Skeletal muscle tissue (tissue), 4 donors: ENCODE data around the gene UMAD1. TPM values are rescaled to one million over a fixed set of nuclear protein-coding genes. Genes with fewer than 3 reads are reported as not detected.

ENCODE experiments used
- H3K27ac ChIP-seq: one replicate; pipeline ENCODE4 v1.7.0; 2013; ENCODE audit warnings: mild to moderate bottlenecking, low read depth, low read length, inconsistent platforms
- H3K27me3 ChIP-seq, 3 donors: one replicate each; pipeline ENCODE4 v1.7.0; 2013; ENCODE audit warnings: low read length in 3 of 3; ENCODE audit not compliant: control insufficient read depth in 3 of 3, insufficient read depth in 3 of 3
- H3K36me3 ChIP-seq, 3 donors: one replicate each; pipeline ENCODE4 v1.7.0; 2013; ENCODE audit warnings: low read length in 3 of 3; ENCODE audit not compliant: control insufficient read depth in 3 of 3, insufficient read depth in 3 of 3
- H3K4me1 ChIP-seq, 3 donors: one replicate each; pipeline ENCODE4 v1.7.0; 2013; ENCODE audit warnings: low read length in 3 of 3, mild to moderate bottlenecking in 3 of 3; ENCODE audit not compliant: control insufficient read depth in 3 of 3, insufficient read depth in 3 of 3
- H3K4me3 ChIP-seq, 3 donors: one replicate each; pipeline ENCODE4 v1.7.0; 2013; ENCODE audit warnings: low read length in 3 of 3
- H3K9ac ChIP-seq, 3 donors: one replicate each; pipeline ENCODE4 v1.7.0; 2013; ENCODE audit warnings: low read length in 3 of 3, mild to moderate bottlenecking in 3 of 3, moderate library complexity in 2 of 3, low read depth in 1 of 3
- H3K9me3 ChIP-seq, 3 donors: one replicate each; pipeline ENCODE4 v1.7.0; 2013; ENCODE audit warnings: low read length in 3 of 3; ENCODE audit not compliant: control insufficient read depth in 3 of 3
- total RNA-seq: library from RNA; depleted of rRNA; stranded (reverse); fragments of >200 nt; gene quantifications from one replicate; pipeline ENCODE4 v1.2.3, GENCODE V29; 2014
- donor health status: Osteomylitis.

UMAD1 gene
- total RNA-seq, 1 donor from 2014 or later = 5.2 TPM

DNA sequence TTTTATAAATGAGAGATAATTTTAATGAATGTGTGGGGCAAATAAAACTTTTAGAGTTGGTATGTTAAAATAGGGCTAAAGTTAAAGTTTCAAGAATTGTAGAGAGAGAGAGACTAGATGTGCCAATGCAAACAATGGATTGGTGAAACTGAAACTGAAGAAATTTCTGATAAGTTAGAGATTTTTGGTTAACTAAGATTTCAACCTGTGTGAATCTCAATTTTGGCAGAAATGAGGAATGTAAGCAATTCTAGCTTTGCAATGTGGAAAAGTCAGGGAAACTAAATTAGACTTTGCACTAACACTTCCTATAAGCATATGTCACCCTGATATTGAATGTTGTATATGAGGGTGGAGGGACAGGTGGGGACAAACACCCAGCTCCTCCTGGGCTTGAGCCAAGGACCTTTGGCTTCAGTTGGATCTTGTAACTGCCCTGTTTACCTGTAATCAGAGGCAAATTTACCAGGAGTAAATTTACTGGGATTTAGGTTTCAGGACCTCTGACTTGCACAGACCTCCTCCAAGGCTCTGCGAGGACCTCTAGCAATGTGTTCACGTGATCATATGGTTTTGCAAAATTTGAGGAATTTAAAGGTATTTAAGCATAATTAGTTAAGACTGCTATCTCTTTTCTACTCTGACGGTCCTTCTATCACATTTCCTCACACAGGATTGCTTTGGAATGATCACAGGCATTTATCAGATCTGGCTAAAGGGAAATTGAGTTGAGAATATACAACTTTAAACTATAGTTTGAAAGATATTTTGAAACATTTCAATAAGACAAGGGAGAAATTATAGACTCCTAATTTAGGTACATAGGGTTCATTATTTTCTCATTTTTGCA, 110.9 kb downstream of the UMAD1 start:
- H3K27me3 ChIP-seq = no peaks in the 10 kb centered on the region
- H3K27ac ChIP-seq = no peak overlapping the region
- peak overlapping the region in 1 of 3 donors; percentile 5 for H3K9ac ChIP-seq
- no peaks in the 10 kb centered on the region for H3K4me1 ChIP-seq
- no peak overlapping the region for H3K4me3 ChIP-seq
- no peaks in the 10 kb centered on the region for H3K9me3 ChIP-seq
- H3K36me3 ChIP-seq = no peaks in the 10 kb centered on the region

DNA sequence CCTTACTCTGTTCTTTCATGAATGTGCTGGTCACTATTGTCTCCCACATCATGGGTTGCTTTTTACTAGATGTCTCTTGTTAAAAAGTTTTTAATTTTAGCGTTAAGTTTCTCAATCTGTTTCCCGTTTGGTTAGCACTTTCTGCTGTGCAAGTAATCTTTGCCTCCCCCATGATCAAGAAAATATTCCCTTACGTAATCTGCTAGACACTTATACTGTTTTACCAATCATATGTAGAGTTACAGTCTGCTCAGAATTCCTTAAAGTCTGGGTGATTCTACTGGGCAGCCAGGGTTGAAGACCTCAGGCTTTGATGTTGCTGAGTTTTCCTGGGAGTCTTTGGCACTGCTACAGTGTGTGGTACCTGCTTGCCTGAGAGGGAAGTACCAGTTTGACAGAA, 116.0 kb downstream of the UMAD1 start:
- Histone ChIP-seq H3K36me3 (no peaks in the 10 kb centered on the region), H3K4me3 (no peak overlapping the region), H3K27me3 (no peaks in the 10 kb centered on the region), H3K9me3 (no peaks in the 10 kb centered on the region), H3K9ac (no peak overlapping the region), H3K27ac (no peak overlapping the region), H3K4me1 (no peaks in the 10 kb centered on the region)

DNA sequence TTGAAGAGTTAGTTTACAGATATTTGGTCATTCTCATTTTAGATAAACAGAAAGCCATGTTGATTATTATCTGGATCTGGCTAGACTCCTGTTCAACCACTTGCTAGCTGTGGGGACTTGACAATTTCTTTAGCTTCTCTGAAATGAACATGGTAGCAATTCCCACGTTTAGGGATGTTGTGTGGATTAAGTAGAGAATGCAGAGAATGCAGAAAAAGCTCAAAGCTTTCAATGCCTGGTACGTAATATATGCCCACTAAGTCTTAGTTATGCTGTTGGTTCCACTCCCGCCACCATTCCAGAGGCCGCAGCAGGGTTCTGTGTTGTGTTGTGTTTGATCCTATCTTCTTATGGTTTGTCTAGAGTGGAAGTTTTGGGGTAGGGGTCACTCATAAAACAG, 117.0 kb downstream of the UMAD1 start:
- Histone ChIP-seq H3K4me3 (no peak overlapping the region), H3K27ac (no peak overlapping the region), H3K36me3 (no peaks in the 10 kb centered on the region), H3K9me3 (no peaks in the 10 kb centered on the region), H3K27me3 (no peaks in the 10 kb centered on the region), H3K4me1 (no peaks in the 10 kb centered on the region), H3K9ac (no peak overlapping the region)

DNA sequence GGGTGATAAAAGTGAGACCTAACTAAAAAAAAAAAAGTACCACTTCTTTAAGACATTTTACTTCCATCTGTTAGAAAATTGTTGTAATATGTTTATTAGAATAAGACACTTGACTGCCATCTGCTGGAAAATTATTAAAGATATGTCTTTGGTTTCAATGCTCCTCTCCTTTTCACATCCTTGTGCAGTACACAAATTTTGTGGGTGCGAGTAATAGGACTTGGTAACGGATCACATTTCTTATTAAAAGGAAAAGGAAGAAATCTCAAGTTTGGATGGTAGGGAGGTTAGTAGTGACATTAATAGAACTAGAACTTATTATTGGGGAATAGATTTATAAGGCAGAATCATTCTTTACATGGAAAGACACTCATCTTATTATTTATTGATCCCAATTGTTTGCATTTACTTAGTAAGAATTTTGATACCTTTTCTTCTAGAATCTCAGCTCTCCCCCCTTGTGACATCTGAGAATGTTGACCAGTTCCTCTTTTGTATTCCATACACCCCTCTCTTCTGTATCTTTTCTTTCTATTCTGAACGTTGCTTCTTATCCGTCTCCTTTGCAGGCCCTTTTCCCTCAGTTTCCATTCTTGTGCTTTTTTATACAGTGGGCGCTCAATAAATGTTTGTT, 120.9 kb downstream of the UMAD1 start:
- no peaks in the 10 kb centered on the region for H3K9me3 ChIP-seq
- no peaks in the 10 kb centered on the region for H3K4me1 ChIP-seq
- H3K36me3 ChIP-seq = no peaks in the 10 kb centered on the region
- peak overlapping the region; percentile 55 to 82 (median 72) for H3K4me3 ChIP-seq
- H3K27ac ChIP-seq = peak overlapping the region; percentile 54
- H3K9ac ChIP-seq = peak overlapping the region in 2 of 3 donors; percentile 0 to 26
- no peaks in the 10 kb centered on the region for H3K27me3 ChIP-seq

DNA sequence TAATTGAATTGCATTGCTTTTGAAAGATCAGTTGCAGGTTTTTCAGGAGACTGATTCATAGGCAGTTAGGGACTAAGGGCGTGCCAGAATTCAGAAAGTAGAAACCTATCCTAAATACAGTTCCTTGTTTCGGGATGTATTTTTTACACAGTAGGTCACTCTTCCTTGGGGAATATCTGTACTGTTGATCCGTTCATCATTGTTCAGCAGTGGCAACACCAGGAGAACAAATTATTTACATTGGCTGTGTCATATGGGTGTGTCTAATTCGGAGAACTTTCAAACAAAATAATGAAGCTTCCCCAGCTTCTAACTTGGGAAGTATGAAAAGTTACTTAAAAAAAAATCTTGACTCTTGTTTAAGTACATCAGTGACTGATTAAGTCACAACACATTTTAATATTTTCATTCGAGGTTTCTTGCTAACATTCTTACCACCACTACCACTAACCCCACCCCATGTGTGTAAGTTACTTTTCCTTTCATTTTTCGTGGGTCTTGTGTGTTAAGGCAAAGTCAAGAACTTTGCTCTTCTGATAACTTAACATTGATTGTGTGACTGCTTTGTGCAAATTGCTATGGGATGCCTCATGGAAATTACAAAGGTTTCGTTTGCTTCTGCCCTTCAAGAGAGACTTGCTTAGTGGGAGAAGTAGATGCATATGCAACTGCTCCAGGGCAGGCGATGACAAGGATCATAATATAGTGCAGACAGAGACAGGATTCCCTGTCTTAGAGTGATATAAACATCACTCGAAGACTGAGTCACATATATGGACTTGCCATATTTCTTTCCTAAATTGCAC, 121.6 kb downstream of the UMAD1 start:
- Histone ChIP-seq H3K4me1 (no peaks in the 10 kb centered on the region), H3K27me3 (no peaks in the 10 kb centered on the region), H3K4me3 (peak overlapping the region; percentile 55 to 82 (median 72)), H3K27ac (peak overlapping the region; percentile 54), H3K9ac (peak overlapping the region; percentile 0 to 34 (median 26)), H3K36me3 (no peaks in the 10 kb centered on the region), H3K9me3 (no peaks in the 10 kb centered on the region)

DNA sequence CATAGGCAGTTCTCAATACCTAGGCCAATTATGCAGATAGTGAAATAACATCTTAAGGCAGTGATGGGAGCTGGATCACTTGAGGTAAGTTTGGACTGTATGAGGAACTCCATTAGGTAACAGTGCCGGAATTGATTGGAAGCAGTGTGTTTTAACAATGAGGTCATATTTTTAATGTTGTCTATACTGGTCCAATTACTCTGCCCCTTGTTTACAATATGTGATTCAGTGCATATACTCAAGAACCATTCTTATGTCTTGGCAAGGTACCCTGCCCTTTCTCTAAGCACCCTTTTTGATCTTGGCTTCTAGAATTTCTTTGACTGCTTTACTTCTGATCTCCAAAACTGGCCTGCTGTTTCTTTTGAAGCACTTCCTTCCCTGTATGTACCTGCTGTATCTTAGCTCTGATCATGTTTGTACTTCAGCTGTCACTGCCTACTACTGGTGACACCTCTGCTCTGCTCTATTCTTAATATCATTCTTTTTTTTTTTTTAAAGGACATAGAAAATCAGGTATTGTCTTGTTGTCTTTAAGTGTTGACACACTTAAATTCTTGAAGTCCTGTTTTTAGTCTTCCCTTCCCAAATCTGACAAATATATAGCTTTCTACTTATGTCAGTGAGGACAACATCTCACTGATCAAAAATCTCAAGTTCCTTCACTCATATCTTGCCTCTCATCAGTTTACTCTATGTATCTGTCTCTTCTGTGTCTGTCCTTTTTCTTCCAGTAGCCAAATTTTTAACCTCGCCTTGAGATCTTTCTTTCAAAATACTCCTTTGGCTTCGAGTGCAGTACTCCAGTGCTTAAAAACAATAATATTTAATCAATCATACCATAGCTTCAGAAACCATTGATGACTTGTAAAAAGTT, 124.2 kb downstream of the UMAD1 start:
- no peak overlapping the region for H3K9ac ChIP-seq
- H3K27ac ChIP-seq = no peak overlapping the region
- no peak overlapping the region for H3K4me3 ChIP-seq
- H3K36me3 ChIP-seq = no peaks in the 10 kb centered on the region
- no peaks in the 10 kb centered on the region for H3K9me3 ChIP-seq
- H3K27me3 ChIP-seq = no peaks in the 10 kb centered on the region
- no peaks in the 10 kb centered on the region for H3K4me1 ChIP-seq

DNA sequence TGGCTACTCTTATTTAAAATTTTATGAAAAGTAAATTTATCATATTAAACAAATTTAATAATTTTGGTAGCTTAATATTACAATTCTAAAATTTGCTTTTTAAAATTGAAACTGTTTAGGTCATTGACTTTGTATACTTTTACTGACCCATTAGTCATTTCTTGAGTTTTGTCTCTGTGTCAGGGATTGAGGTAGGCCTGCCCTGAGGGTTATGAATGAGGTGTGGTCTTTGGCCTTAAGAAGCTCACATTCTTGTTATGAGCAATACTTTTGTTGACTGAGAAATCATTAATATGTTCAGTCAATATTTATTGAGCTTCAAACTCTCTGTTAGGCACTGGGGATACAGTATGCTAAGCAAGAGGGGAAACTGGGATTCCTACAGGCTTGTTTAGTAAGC, 124.9 kb downstream of the UMAD1 start:
- Histone ChIP-seq H3K36me3 (no peaks in the 10 kb centered on the region), H3K9ac (no peak overlapping the region), H3K9me3 (no peaks in the 10 kb centered on the region), H3K27me3 (no peaks in the 10 kb centered on the region), H3K4me1 (no peaks in the 10 kb centered on the region), H3K4me3 (no peak overlapping the region), H3K27ac (no peak overlapping the region)

DNA sequence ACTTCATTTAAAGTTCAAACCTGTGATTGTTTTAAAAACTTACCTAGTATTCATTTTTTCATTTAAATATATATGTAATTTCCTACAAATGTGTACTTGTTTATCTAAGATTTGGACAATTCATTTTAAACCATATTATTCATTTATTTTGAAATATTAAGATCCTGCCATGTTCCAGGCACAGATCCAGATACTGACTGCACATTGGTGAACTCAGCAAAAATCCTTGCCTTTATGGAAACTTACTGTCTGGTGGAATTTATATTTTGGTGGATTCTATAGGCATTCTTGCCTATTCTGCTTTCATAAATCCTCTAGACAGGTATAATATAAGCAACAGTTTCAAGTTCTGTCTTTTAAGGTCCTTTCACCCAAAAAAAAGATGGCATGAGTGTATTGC, 126.1 kb downstream of the UMAD1 start:
- H3K9me3 ChIP-seq = no peaks in the 10 kb centered on the region
- H3K36me3 ChIP-seq = no peaks in the 10 kb centered on the region
- H3K4me3 ChIP-seq = no peak overlapping the region
- no peak overlapping the region for H3K9ac ChIP-seq
- no peaks in the 10 kb centered on the region for H3K4me1 ChIP-seq
- H3K27me3 ChIP-seq = no peaks in the 10 kb centered on the region
- no peak overlapping the region for H3K27ac ChIP-seq

DNA sequence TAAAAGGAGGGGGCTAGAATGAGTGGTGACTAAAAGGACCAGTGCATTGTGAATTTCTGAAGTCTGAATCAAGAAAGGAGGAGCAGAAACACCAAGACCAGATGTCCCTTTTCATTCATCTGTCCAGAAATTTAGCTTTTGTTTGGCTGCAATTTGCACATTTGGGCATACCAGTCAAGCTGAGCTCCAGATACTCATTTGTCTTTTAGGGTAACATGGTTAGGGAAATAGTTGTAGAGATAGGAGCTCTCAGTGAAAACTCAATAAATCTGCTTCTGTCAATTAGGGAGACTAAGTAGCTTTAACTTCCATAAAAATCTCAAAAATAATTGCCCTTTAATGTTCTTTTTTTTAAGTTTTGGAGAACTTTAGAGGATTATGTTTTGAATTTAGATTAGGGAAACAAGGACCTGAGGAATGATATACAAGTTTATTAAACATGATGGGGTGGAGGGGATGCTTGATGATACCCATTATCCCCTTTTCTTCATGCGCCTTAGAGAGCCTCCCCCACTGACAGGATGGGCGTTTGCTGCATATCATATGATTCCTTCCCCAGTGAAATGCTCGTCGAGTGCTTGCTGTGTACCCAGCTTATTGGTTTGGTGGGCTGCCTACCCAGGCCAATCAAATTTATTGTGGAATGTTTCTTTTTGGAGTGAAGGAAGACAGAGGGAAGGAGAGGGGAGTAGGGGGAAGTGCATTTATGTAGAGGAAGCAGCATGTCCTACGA, 128.6 kb downstream of the UMAD1 start:
- no peaks in the 10 kb centered on the region for H3K36me3 ChIP-seq

More for the DNA sequence above, 128.6 kb downstream of the UMAD1 start:
- no peak overlapping the region for H3K9ac ChIP-seq
- H3K4me1 ChIP-seq = no peaks in the 10 kb centered on the region
- H3K4me3 ChIP-seq = no peak overlapping the region
- no peaks in the 10 kb centered on the region for H3K27me3 ChIP-seq
- H3K27ac ChIP-seq = no peak overlapping the region
- H3K9me3 ChIP-seq = no peaks in the 10 kb centered on the region
